Aorta (tissue), 5 donors: ENCODE data around the gene KRCC1. TPM values are rescaled to one million over a fixed set of nuclear protein-coding genes. Genes with fewer than 3 reads are reported as not detected.

Experiments used
- ATAC-seq: fragments of 200-7000 bp; cut with Tn5 transposase; one replicate; pipeline ENCODE4 v1.9.1; 2022; ENCODE audit warnings: moderate library complexity; ENCODE audit not compliant: low FRiP score
- DNase-seq, 2 donors: peaks; one replicate each; pipeline ENCODE4 v3.0.0-alpha.2; 2020
- H3K27ac ChIP-seq, 2 donors: one replicate each; pipeline ENCODE4 v1.5.1; 2013; ENCODE audit warnings: low read length in 2 of 2, mild to moderate bottlenecking in 2 of 2, moderate library complexity in 2 of 2, control low read depth in 1 of 2, inconsistent platforms in 1 of 2, low read depth in 1 of 2
- H3K27me3 ChIP-seq, 2 donors: one replicate each; pipeline ENCODE4 v1.6.1; 2013; ENCODE audit warnings: control low read depth in 1 of 2, low read length in 1 of 2, mild to moderate bottlenecking in 1 of 2, moderate library complexity in 1 of 2; ENCODE audit not compliant: insufficient read depth in 2 of 2, control insufficient read depth in 1 of 2
- H3K36me3 ChIP-seq, 2 donors: one replicate each; pipeline ENCODE4 v1.6.1; 2013; ENCODE audit warnings: control low read depth in 1 of 2, low read length in 1 of 2, mild to moderate bottlenecking in 1 of 2; ENCODE audit not compliant: insufficient read depth in 2 of 2, control insufficient read depth in 1 of 2
- H3K4me1 ChIP-seq, 2 donors: one replicate each; pipeline ENCODE4 v1.6.1; 2013; ENCODE audit warnings: low read length in 2 of 2, control low read depth in 1 of 2, mild to moderate bottlenecking in 1 of 2, moderate library complexity in 1 of 2; ENCODE audit not compliant: insufficient read depth in 2 of 2, control insufficient read depth in 1 of 2
- H3K4me3 ChIP-seq, 2 donors: one replicate each; pipeline ENCODE4 v1.5.1; 2013; ENCODE audit warnings: low read length in 2 of 2, control low read depth in 1 of 2, mild to moderate bottlenecking in 1 of 2
- H3K9me3 ChIP-seq: one replicate; pipeline ENCODE4 v1.6.1; 2013; ENCODE audit warnings: mild to moderate bottlenecking, low read length; ENCODE audit not compliant: control insufficient read depth
- WGBS, 2 donors: extraction: QIAGEN DNeasy Blood & Tissue Kit; methylation state at CpG; one replicate each; pipeline ENCODE4 v1.1.7; 2013; 5-methylcytosine and 5-hydroxymethylcytosine counted together
- intact Hi-C, 2 donors: fragments of 100-400 bp; cut with DNase I; formaldehyde crosslinking; loops; one replicate each; pipeline versions ENCODE4 v1.14.2 to v1.15.0; 2022
- polyA plus RNA-seq, 2 donors: library from polyadenylated mRNA; stranded (reverse); fragments of 200-250 nt; gene quantifications; one replicate each; pipeline ENCODE4 v1.2.3, GENCODE V29; 2013
- total RNA-seq, 2 donors: library from RNA; stranded (reverse); fragmentation: NEBNext Ultra II Directional; extraction: Animal tissue kit (Norgen Biotek cat#: 25700); gene quantifications; one replicate each; pipeline ENCODE4 v1.2.1, GENCODE V29; 2021
- donor health status: healthy with polysubstance abuse.
- donor health status: Bipolar disorder and iron deficiency.
- donor health status: DM: no; HTN: no; CAD: no.
- donor health status: DM: no; HTN: no; CAD: no.
- donor health status: DM: yes; HTN: yes; CAD: no.

Gene KRCC1
- total and polyA plus RNA-seq, 4 donors = 16.0 to 35.6 (median 24.6) TPM

DNA sequence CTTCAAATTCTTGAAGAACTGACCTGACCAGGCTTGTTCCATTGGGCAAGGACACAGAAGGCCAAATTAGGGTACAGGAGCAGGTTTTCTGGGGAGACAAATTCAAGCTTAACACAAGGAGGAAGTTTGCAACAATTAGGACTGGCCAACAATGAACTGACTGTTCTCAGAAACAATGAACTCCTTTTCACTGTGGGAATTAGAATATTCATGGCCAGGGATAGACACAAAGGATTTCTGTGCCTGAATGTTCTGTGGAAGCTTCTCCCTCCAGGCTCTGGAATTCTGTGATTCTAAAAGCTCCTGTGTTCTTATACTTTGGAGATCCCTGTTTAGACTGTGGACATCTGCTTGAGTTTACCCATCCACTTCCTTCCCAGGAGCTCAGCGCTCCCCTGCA lies 27.2 kb upstream of the KRCC1 start:
- Histone ChIP-seq H3K27ac (no peak overlapping the region), H3K4me1 (no peaks in the 10 kb centered on the region), H3K36me3 (no peaks in the 10 kb centered on the region), H3K27me3 (no peaks in the 10 kb centered on the region), H3K4me3 (no peak overlapping the region), H3K9me3 (no peaks in the 10 kb centered on the region)
- no peak for ATAC-seq
- no peak for DNase-seq
- WGBS, 2 donors = 93 to 99% methylated on average over 1 of the region's 1 CpG
- intact Hi-C loops = no loop called here

DNA sequence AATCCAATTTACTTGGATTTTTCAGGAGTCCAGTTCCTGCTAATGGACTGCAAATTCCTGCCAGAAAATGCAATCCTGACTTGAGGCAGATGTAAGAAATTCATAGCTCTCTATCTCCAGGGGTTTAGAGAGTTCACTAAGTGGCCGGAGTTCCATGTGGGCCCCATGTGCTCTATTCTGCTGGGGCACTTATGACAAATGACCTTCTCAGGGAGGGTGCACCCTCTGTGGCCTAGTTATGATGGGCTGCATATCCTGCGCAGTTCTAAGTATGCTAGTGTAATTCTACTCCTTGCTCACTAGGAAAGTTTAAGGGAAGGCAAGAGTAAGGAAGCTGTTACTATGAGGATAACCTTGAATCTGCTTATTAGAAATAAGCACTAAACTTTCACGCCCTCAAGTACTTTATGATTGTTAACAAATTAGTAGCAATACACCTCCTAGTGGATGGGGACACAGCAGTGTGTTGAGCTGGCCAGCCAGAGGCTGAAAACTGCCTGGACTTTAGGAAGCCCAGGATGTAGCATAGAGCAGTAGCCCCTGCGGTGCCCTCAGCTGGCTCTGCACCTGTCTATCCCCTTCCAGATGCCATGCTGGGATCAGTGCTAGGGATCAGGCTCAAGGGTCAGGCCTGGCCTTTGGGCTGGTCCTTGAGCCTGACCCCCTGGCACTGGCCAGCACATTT lies 26.5 kb upstream of the KRCC1 start:
- WGBS, 2 donors = 73 to 91% methylated on average over 4 of the region's 4 CpGs
- Histone ChIP-seq H3K36me3 (no peaks in the 10 kb centered on the region), H3K9me3 (no peaks in the 10 kb centered on the region), H3K4me1 (no peaks in the 10 kb centered on the region), H3K27me3 (no peaks in the 10 kb centered on the region), H3K4me3 (no peak overlapping the region), H3K27ac (no peak overlapping the region)
- no peak for DNase-seq
- intact Hi-C loops = no loop called here
- ATAC-seq = no peak

DNA sequence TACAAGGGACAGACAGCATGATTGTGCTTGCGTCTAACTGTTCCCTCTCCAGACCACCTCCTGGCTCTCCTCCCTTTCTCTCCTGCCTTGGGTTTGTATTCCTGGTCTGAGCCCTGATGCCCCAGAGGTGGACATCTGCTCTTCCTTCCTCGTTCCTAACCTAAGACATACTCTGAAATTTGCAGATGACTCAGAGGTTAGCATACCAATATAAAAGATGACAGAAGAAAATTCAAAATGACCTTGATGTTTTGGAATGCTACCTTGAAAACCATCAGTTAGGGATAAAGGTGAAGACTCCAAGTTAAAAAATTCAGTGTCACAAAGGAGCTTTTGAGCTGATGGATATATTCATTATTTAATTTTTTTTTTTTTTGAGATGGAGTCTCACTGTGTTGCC lies 25.0 kb upstream of the KRCC1 start:
- 79 to 92% methylated on average over 2 of the region's 2 CpGs for WGBS, 2 donors
- intact Hi-C loops = no loop called here

DNA sequence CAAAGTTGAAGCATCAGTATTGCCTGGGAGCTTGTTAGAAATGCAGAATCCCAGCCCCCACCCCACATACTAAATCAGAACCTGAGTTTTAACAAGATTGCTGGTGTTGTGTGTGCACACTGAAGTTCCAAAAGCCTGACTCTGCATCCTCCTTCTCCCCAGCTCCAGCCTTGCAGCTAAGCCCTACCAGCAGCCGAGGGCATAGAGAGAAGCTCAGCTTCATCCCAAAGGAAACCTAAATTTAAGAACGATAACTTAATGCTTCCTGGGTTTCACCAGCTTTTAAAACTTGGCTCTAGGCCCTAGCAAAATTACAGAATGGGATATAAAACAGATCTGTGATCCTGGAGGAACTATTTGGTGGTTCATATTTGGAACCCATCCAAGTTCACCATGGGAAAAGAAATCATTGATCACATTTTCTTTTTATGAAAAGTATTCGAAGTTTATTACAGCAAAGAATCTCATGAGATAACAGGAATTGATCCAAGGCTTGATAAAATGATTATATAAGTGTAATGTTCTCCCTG lies 23.1 kb upstream of the KRCC1 start:
- DNase-seq = no peak
- Histone ChIP-seq H3K27me3 (no peaks in the 10 kb centered on the region), H3K4me1 (no peaks in the 10 kb centered on the region), H3K27ac (no peak overlapping the region), H3K9me3 (peaks cover 1% of the 10 kb centered on the region), H3K4me3 (no peak overlapping the region), H3K36me3 (no peaks in the 10 kb centered on the region)
- intact Hi-C loops = no loop called here
- 28 to 32% methylated on average over 3 of the region's 3 CpGs for WGBS, 2 donors
- ATAC-seq = no peak

More for the DNA sequence above, 25.0 kb upstream of the KRCC1 start:
- no peaks in the 10 kb centered on the region for H3K9me3 ChIP-seq
- no peaks in the 10 kb centered on the region for H3K36me3 ChIP-seq
- DNase-seq (no peak), ATAC-seq (no peak)
- no peaks in the 10 kb centered on the region for H3K4me1 ChIP-seq
- no peak overlapping the region for H3K27ac ChIP-seq
- no peaks in the 10 kb centered on the region for H3K27me3 ChIP-seq
- no peak overlapping the region for H3K4me3 ChIP-seq

DNA sequence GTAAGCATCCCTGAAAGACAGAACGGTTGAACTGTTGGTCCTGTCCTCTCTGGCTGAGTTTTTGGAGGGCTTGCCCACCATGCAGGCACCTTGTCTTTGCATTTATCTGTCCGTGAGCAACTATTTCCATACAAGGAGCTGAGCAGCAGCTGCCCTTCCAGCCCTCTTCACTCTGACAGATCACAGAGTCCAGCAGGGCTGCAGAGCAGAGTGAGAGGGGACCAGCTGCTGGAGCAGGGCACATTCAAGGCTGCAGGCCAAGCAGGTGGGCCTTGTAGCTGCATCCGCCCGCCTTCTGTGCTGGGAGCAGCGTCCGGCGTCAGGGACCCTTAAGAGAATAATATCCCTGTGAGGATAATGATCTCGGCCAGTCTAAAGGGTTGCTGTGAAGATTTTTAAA lies 21.5 kb upstream of the KRCC1 start:
- no peaks in the 10 kb centered on the region for H3K4me1 ChIP-seq
- H3K4me3 ChIP-seq = no peak overlapping the region
- 91 to 94% methylated on average over 8 of the region's 8 CpGs for WGBS, 2 donors
- ATAC-seq (no peak), DNase-seq (no peak)
- H3K27me3 ChIP-seq = no peaks in the 10 kb centered on the region
- no peaks in the 10 kb centered on the region for H3K36me3 ChIP-seq
- intact Hi-C loops = no loop called here
- peaks cover 1% of the 10 kb centered on the region for H3K9me3 ChIP-seq
- no peak overlapping the region for H3K27ac ChIP-seq

DNA sequence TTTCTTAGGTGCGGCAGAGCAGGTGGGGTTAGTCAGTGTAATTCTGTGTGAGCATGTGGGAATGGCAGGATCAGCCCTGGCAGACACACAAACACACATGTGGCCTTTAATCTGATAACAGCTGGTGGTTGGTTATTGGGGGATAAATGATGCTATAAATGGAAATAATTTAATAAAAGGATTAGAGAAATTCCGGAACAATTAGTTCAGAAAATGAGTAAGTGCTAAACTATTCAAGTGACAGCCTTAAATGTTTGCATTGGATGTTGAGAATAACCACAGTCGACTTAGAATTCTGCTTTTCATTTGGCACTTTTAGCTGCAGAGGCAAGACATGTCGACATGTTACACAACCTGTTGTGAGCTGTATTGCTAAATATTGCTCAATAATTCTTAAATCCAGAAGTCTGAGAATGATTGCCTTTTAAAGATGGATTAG lies 19.3 kb upstream of the KRCC1 start:
- DNase-seq (no peak), ATAC-seq (no peak)
- no peaks in the 10 kb centered on the region for H3K36me3 ChIP-seq
- H3K27me3 ChIP-seq = no peaks in the 10 kb centered on the region
- peaks cover 1% of the 10 kb centered on the region for H3K9me3 ChIP-seq
- intact Hi-C loops = no loop called here
- H3K4me3 ChIP-seq = no peak overlapping the region
- no peaks in the 10 kb centered on the region for H3K4me1 ChIP-seq
- H3K27ac ChIP-seq = no peak overlapping the region
- 16 to 24% methylated on average over 4 of the region's 4 CpGs for WGBS, 2 donors

DNA sequence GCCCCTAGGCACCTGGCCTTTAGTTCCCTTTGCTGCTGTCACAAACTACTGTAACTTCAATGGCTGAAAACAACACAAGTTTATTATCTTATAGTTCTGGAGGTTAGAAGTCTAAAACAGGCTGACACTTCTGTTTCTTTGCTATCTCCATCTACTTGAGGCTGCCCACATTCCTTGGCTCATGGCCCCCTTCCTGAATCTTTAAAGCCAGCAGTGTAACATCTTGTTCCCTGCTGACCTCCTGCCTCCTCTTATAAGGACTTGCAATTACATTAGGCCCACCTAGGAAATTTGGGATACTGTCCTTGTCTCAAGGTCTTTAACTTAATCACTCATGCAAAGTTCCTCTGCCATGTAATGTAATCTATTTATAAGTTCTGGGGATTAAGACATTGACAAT lies 18.6 kb upstream of the KRCC1 start:
- no peak for ATAC-seq

DNA sequence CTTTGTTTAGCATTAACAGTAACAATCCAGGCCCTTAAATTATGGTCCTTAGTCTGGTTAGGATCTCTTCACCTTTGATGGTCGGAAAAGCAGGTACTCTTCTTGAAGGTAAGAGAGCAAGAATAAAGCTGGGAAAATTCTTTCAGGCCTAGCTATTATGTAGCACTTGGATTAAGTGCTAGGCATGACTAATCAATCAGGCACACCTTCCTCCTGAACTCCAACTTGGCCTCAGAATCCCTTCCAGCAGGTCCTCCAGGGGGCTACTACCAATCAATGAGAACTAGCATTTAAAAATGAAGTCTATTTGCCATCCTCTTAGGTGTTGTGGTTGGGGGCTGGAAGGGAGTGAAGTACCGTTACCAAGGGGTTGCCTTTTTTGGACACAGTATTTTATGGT lies 15.8 kb upstream of the KRCC1 start:
- no peak for ATAC-seq
- H3K27ac ChIP-seq = no peak overlapping the region
- H3K9me3 ChIP-seq = peaks cover 1% of the 10 kb centered on the region
- intact Hi-C loops = no loop called here
- no peaks in the 10 kb centered on the region for H3K36me3 ChIP-seq
- WGBS, 2 donors = 94 to 97% methylated on average over 2 of the region's 2 CpGs
- no peak for DNase-seq
- no peak overlapping the region for H3K4me3 ChIP-seq
- H3K4me1 ChIP-seq = no peaks in the 10 kb centered on the region
- H3K27me3 ChIP-seq = no peaks in the 10 kb centered on the region

More for the DNA sequence above, 18.6 kb upstream of the KRCC1 start:
- Histone ChIP-seq H3K9me3 (peaks cover 1% of the 10 kb centered on the region), H3K27me3 (no peaks in the 10 kb centered on the region), H3K27ac (no peak overlapping the region), H3K4me3 (no peak overlapping the region), H3K4me1 (no peaks in the 10 kb centered on the region), H3K36me3 (no peaks in the 10 kb centered on the region)
- intact Hi-C loops = no loop called here
- DNase-seq = no peak

DNA sequence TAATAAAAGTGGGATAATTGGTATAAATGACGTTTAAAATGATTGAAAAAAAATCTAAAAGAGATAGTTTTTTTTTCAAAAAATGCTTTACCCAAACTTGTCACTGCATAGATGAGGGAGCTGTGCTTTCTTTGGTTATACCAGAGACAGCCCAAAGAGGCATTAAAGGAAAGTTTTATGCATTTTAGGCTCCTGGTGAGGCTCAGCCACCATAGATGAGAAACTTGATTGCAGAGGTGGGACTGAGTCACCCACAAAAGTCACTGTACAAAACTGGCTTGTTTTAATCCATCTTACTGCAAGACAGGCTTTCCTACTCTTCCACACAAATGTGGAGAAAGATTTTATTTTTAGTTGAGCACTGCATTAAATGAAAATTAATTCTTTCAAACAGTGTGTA lies 14.5 kb upstream of the KRCC1 start:
- Histone ChIP-seq H3K4me3 (no peak overlapping the region), H3K27ac (no peak overlapping the region), H3K9me3 (peaks cover 1% of the 10 kb centered on the region), H3K4me1 (no peaks in the 10 kb centered on the region), H3K36me3 (no peaks in the 10 kb centered on the region), H3K27me3 (no peaks in the 10 kb centered on the region)
- DNase-seq (no peak), ATAC-seq (no peak)
- intact Hi-C loops = no loop called here
- WGBS, 2 donors = 69 to 77% methylated on average over 1 of the region's 1 CpG
